OCI-LY7 (cell line): Measurements from ENCODE around the gene PALLD. TPM values are rescaled to one million over a fixed set of nuclear protein-coding genes. Genes with fewer than 3 reads are reported as not detected.

ENCODE experiments used
- BruUV-seq: library from RNA; stranded (reverse); fragments of 400-500 nt; replicated peaks from 2 replicates; lab custom pipeline; 2021; lab: Mats Ljungman, UMichigan
- CTCF ChIA-PET: fragments of 300-600 bp; sonication (Branson Sonifier 250); formaldehyde crosslinking; loops from one replicate; lab custom pipeline; 2022; ENCODE audit warnings: antibody characterized with exemption; ENCODE audit not compliant: unreplicated experiment; lab: Charles Lee
- POLR2A ChIA-PET: fragments of 300-600 bp; sonication (Branson Sonifier 250); formaldehyde crosslinking; loops from one replicate; lab custom pipeline; 2022; ENCODE audit warnings: antibody characterized with exemption; lab: Charles Lee
- DNase-seq: peaks from one replicate; pipeline ENCODE4 v3.0.0-alpha.2; 2015; ENCODE audit warnings: low spot score
- H2AFZ ChIP-seq: fragments of 200-600 bp; sonication (generic), shearing (Covaris generic); 2 replicates; pipeline ENCODE4 v1.6.1; 2014; ENCODE audit warnings: mild to moderate bottlenecking, antibody characterized with exemption, low read length, moderate library complexity
- H3K27ac ChIP-seq: fragments of 200-600 bp; sonication (generic); 2 replicates; pipeline ENCODE4 v1.5.1; 2014; ENCODE audit warnings: mixed run types, low read depth, mild to moderate bottlenecking, moderate library complexity, low read length, inconsistent platforms; ENCODE audit not compliant: poor library complexity, severe bottlenecking
- H3K36me3 ChIP-seq: fragments of 200-600 bp; sonication (generic); 2 replicates; pipeline ENCODE4 v1.6.1; 2014; ENCODE audit warnings: mild to moderate bottlenecking, antibody characterized with exemption, low read length, moderate library complexity, mixed read lengths; ENCODE audit not compliant: insufficient read depth
- H3K4me1 ChIP-seq: fragments of 200-600 bp; sonication (generic); 2 replicates; pipeline ENCODE4 v1.5.1; 2014; ENCODE audit warnings: mild to moderate bottlenecking, low read length; ENCODE audit not compliant: insufficient read depth, poor library complexity, severe bottlenecking
- H3K4me2 ChIP-seq: fragments of 200-600 bp; sonication (generic); 2 replicates; pipeline ENCODE4 v1.6.1; 2014; ENCODE audit warnings: mild to moderate bottlenecking, low read length
- H3K4me3 ChIP-seq: fragments of 200-600 bp; sonication (generic); 2 replicates; pipeline ENCODE4 v1.5.1; 2014; ENCODE audit warnings: mild to moderate bottlenecking, low read depth, low read length; ENCODE audit not compliant: poor library complexity, severe bottlenecking
- H3K79me2 ChIP-seq: fragments of 200-600 bp; sonication (generic); 2 replicates; pipeline ENCODE4 v1.6.1; 2016; ENCODE audit warnings: low read depth, mild to moderate bottlenecking, low read length, moderate library complexity, mixed read lengths; ENCODE audit not compliant: insufficient read depth
- H3K9me2 ChIP-seq: fragments of 200-600 bp; sonication (generic); 2 replicates; pipeline ENCODE4 v1.6.1; 2016; ENCODE audit warnings: mild to moderate bottlenecking, low read length, mixed read lengths; ENCODE audit not compliant: insufficient read depth
- H3K9me3 ChIP-seq: fragments of 200-600 bp; sonication (generic); 2 replicates; pipeline ENCODE4 v1.6.1; 2014; ENCODE audit warnings: mild to moderate bottlenecking, mixed run types, low read length, mixed read lengths
- H4K20me1 ChIP-seq: fragments of 200-600 bp; sonication (generic); 2 replicates; pipeline ENCODE4 v1.6.1; 2014; ENCODE audit warnings: mild to moderate bottlenecking, antibody characterized with exemption, low read length, moderate library complexity, mixed read lengths; ENCODE audit not compliant: insufficient read depth
- CTCF ChIP-seq: fragments of 200-600 bp; sonication (generic); conservative IDR thresholded peaks from 2 replicates; pipeline ENCODE4 v1.5.1; 2014; ENCODE audit warnings: mild to moderate bottlenecking, antibody characterized with exemption, low read length, moderate library complexity, mixed read lengths
- EZH2phosphoT487 ChIP-seq: fragments of 200-600 bp; sonication (generic); IDR thresholded peaks from 2 replicates; pipeline ENCODE4 v1.6.1; 2018; ENCODE audit warnings: low read depth, borderline replicate concordance, mild to moderate bottlenecking, mixed run types, antibody characterized with exemption, low read length, moderate library complexity, mixed read lengths
- intact Hi-C: fragments of 100-400 bp; cut with micrococcal nuclease; formaldehyde crosslinking; loops from one replicate; pipeline ENCODE4 v1.10.0; 2022; ENCODE audit not compliant: unreplicated experiment
- total RNA-seq, 2 experiments: library from RNA; depleted of rRNA in 1 of 2; stranded (reverse); fragments of >200 nt in 1 of 2; shearing (Covaris generic) in 1 of 2; gene quantifications; 2 replicates each; pipeline ENCODE4 v1.2.3, GENCODE V29; 2014 to 2022

The PALLD gene
- total RNA-seq, 2 experiments from 2014 or later, result 0.73 to 2.8 TPM

GRCh38 chr4:168498251-168498650 lies 1.4 kb downstream of the PALLD start:
- H3K36me3 ChIP-seq, result no peaks in the 10 kb centered on the region
- no peak overlapping the region for H3K27ac ChIP-seq
- DNase-seq, result no peak
- ChIA-PET POLR2A (no interaction called here), CTCF (no interaction called here)
- H3K4me1 ChIP-seq, result no peaks in the 10 kb centered on the region
- H3K79me2 ChIP-seq, result no peaks in the 10 kb centered on the region
- TF ChIP-seq CTCF (no peak), EZH2phosphoT487 (no peak)
- no peaks in the 10 kb centered on the region for H3K9me2 ChIP-seq
- no peak overlapping the region for H2AFZ ChIP-seq
- no peaks in the 10 kb centered on the region for H4K20me1 ChIP-seq
- intact Hi-C loops, result no loop called here
- H3K4me3 ChIP-seq, result no peak overlapping the region
- no peaks in the 10 kb centered on the region for H3K9me3 ChIP-seq
- no peak overlapping the region for H3K4me2 ChIP-seq
- no TSS peak for BruUV-seq

GRCh38 chr4:168499241-168499640 lies 2.4 kb downstream of the PALLD start:
- H3K79me2 ChIP-seq, result no peaks in the 10 kb centered on the region
- H3K27ac ChIP-seq, result no peak overlapping the region
- intact Hi-C loops, result no loop called here
- TF ChIP-seq CTCF (no peak), EZH2phosphoT487 (no peak)
- POLR2A ChIA-PET, result no interaction called here
- BruUV-seq, result no TSS peak
- CTCF ChIA-PET, result no interaction called here
- no peak for DNase-seq
- H3K9me2 ChIP-seq, result no peaks in the 10 kb centered on the region
- no peak overlapping the region for H3K4me2 ChIP-seq
- no peaks in the 10 kb centered on the region for H4K20me1 ChIP-seq
- no peaks in the 10 kb centered on the region for H3K9me3 ChIP-seq
- H3K4me3 ChIP-seq, result no peak overlapping the region
- H3K36me3 ChIP-seq, result no peaks in the 10 kb centered on the region
- no peaks in the 10 kb centered on the region for H3K4me1 ChIP-seq
- H2AFZ ChIP-seq, result no peak overlapping the region

- intact Hi-C loops, result no loop called here
- no peaks in the 10 kb centered on the region for H3K4me1 ChIP-seq
- no peak for TF ChIP-seq CTCF
- no peak for TF ChIP-seq EZH2phosphoT487
- H3K36me3 ChIP-seq, result no peaks in the 10 kb centered on the region
- H3K9me2 ChIP-seq, result no peaks in the 10 kb centered on the region
- H2AFZ ChIP-seq, result no peak overlapping the region
- no peak overlapping the region for H3K4me2 ChIP-seq
- no peak for DNase-seq
- BruUV-seq, result no TSS peak
- no peak overlapping the region for H3K27ac ChIP-seq
- CTCF ChIA-PET, result no interaction called here
- no peaks in the 10 kb centered on the region for H3K9me3 ChIP-seq
- no peak overlapping the region for H3K4me3 ChIP-seq
- POLR2A ChIA-PET, result interaction anchor here (0.7 to 1.2 kb wide), 2 partner anchors 7 to 75 kb away, joined by 3 to 8 read pairs; no protein-coding TSS in a partner anchor
- H4K20me1 ChIP-seq, result no peaks in the 10 kb centered on the region
- H3K79me2 ChIP-seq, result no peaks in the 10 kb centered on the region
Measured at GRCh38 chr4:168501407-168501806, 4.6 kb downstream of the PALLD start.
